DOHH2 (cell line): Measurements from ENCODE around the gene URI1.
"Not testable (repeated sequence)": the region's sequence is repeated elsewhere in the genome, so short reads cannot be mapped to it uniquely, and the experiment has no call there.

Source experiments
- H3F3A ChIP-seq: fragments of 200-600 bp; sonication (generic), shearing (Covaris generic); 2 replicates; pipeline ENCODE4 v1.6.0; 2016; ENCODE audit warnings: antibody characterized with exemption, mild to moderate bottlenecking; ENCODE audit not compliant: control insufficient read depth, insufficient read depth
- H3K27ac ChIP-seq: fragments of 200-600 bp; sonication (generic); 2 replicates; pipeline ENCODE4 v1.5.1; 2014; ENCODE audit warnings: low read depth, mild to moderate bottlenecking, low read length, moderate library complexity
- H3K27me3 ChIP-seq: fragments of 200-600 bp; sonication (generic); 2 replicates; pipeline ENCODE4 v1.6.1; 2014; ENCODE audit warnings: mild to moderate bottlenecking, low read length, mixed read lengths; ENCODE audit not compliant: control insufficient read depth
- H3K36me3 ChIP-seq: fragments of 200-600 bp; sonication (generic); 2 replicates; pipeline ENCODE4 v1.6.1; 2014; ENCODE audit warnings: mild to moderate bottlenecking, low read length, moderate library complexity, mixed read lengths; ENCODE audit not compliant: control insufficient read depth
- H3K4me1 ChIP-seq: fragments of 200-600 bp; sonication (generic); 2 replicates; pipeline ENCODE4 v1.6.1; 2014; ENCODE audit warnings: mild to moderate bottlenecking, low read length, mixed read lengths; ENCODE audit not compliant: control insufficient read depth
- H3K4me2 ChIP-seq: fragments of 200-600 bp; sonication (generic); 2 replicates; pipeline ENCODE4 v1.6.0; 2014; ENCODE audit warnings: mild to moderate bottlenecking, low read length, moderate library complexity
- H3K4me3 ChIP-seq: fragments of 200-600 bp; sonication (generic); 2 replicates; pipeline ENCODE4 v1.5.1; 2014; ENCODE audit warnings: mild to moderate bottlenecking, low read length, mixed read lengths
- H3K79me2 ChIP-seq: fragments of 200-600 bp; sonication (generic); 2 replicates; pipeline ENCODE4 v1.6.1; 2014; ENCODE audit warnings: mild to moderate bottlenecking, low read length, mixed read lengths; ENCODE audit not compliant: control insufficient read depth
- H3K9me2 ChIP-seq: fragments of 200-600 bp; sonication (generic); replicated peaks from 2 replicates; pipeline ENCODE4 v1.6.1; 2014; ENCODE audit warnings: mild to moderate bottlenecking, low read length, mixed read lengths; ENCODE audit not compliant: control insufficient read depth
- H3K9me3 ChIP-seq: fragments of 200-600 bp; sonication (generic); 2 replicates; pipeline ENCODE4 v1.6.1; 2014; ENCODE audit warnings: antibody characterized with exemption, low read length, mixed read lengths; ENCODE audit not compliant: control insufficient read depth, insufficient read depth
- H4K20me1 ChIP-seq: fragments of 200-600 bp; sonication (generic); 2 replicates; pipeline ENCODE4 v1.6.0; 2014; ENCODE audit warnings: low read depth, mild to moderate bottlenecking, antibody characterized with exemption, low read length, moderate library complexity; ENCODE audit not compliant: control insufficient read depth, insufficient read depth
- EZH2phosphoT487 ChIP-seq: fragments of 200-600 bp; sonication (generic); IDR thresholded peaks from 2 replicates; pipeline ENCODE4 v1.6.1; 2017; ENCODE audit warnings: borderline replicate concordance, mild to moderate bottlenecking, antibody characterized with exemption, low read length, moderate library complexity, mixed read lengths
- TF ChIP-seq, protein P1 (sequence below): fragments of 200-600 bp; sonication (generic); IDR thresholded peaks from one replicate; pipeline ENCODE4 v1.5.1; 2014; ENCODE audit warnings: antibody characterized with exemption, mild to moderate bottlenecking, low read depth, low read length; ENCODE audit not compliant: poor library complexity, severe bottlenecking

Gene URI1

DNA sequence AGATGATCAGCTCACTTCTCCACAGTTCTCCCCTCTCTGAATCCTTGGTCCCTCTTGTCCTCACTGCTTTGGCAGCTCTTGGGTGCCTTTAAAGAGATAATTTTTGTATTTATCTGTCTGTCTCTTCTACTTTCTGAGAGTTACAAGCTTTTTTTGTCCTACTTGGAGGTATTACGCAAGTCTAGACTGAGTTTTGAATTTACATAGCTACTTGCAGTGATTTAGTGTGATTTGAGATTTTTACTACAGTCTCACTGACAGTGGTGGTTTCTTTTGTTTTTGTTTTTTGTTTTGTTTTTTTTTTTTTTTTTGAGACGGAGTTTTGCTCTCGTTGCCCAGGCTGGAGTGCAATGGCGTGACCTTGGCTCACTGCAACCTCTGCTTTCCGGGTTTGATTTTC is 22.1 kb downstream of the URI1 start:
- H3K27ac ChIP-seq = no peak overlapping the region

DNA sequence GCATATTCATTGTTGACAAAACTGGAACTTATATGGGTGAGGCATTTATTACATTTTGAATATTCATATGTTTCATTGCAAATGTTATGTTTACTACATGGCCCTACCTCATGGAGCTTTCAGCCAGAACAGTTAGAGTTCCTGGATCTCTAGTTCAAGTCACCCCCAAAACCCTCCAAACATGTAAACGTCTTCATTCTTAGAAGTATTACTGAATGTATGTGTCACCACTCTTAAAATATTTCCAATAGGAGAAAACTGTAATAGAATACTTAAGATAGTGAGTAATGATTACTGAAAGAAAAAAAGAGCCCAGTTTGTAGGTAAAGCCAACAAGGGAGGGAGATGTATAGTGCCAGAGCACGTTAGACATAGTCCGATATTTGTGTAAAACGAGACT is 23.5 kb downstream of the URI1 start:
- peaks cover 97% of the 10 kb centered on the region for H3K79me2 ChIP-seq
- H3F3A ChIP-seq = no peaks in the 10 kb centered on the region
- no peak overlapping the region for H3K4me2 ChIP-seq
- no peak overlapping the region for H3K27ac ChIP-seq
- TF ChIP-seq EZH2phosphoT487 = no peak
- TF ChIP-seq, protein P1, sequence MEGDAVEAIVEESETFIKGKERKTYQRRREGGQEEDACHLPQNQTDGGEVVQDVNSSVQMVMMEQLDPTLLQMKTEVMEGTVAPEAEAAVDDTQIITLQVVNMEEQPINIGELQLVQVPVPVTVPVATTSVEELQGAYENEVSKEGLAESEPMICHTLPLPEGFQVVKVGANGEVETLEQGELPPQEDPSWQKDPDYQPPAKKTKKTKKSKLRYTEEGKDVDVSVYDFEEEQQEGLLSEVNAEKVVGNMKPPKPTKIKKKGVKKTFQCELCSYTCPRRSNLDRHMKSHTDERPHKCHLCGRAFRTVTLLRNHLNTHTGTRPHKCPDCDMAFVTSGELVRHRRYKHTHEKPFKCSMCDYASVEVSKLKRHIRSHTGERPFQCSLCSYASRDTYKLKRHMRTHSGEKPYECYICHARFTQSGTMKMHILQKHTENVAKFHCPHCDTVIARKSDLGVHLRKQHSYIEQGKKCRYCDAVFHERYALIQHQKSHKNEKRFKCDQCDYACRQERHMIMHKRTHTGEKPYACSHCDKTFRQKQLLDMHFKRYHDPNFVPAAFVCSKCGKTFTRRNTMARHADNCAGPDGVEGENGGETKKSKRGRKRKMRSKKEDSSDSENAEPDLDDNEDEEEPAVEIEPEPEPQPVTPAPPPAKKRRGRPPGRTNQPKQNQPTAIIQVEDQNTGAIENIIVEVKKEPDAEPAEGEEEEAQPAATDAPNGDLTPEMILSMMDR = no peak
- no peaks in the 10 kb centered on the region for H3K9me3 ChIP-seq
- H4K20me1 ChIP-seq = peaks cover 37% of the 10 kb centered on the region
- H3K27me3 ChIP-seq = no peaks in the 10 kb centered on the region
- H3K4me3 ChIP-seq = no peak overlapping the region
- H3K4me1 ChIP-seq = peaks cover 29% of the 10 kb centered on the region
- no peaks in the 10 kb centered on the region for H3K36me3 ChIP-seq
- H3K9me2 ChIP-seq = no peaks in the 10 kb centered on the region

More for the DNA sequence above, 22.1 kb downstream of the URI1 start:
- H3K9me3 ChIP-seq = no peaks in the 10 kb centered on the region
- no peak for TF ChIP-seq EZH2phosphoT487
- TF ChIP-seq, protein P1 = no peak
- H3K79me2 ChIP-seq = peaks cover 97% of the 10 kb centered on the region
- H3F3A ChIP-seq = no peaks in the 10 kb centered on the region
- no peak overlapping the region for H3K4me2 ChIP-seq
- H3K4me3 ChIP-seq = no peak overlapping the region
- peaks cover 31% of the 10 kb centered on the region for H4K20me1 ChIP-seq
- H3K27me3 ChIP-seq = no peaks in the 10 kb centered on the region
- H3K4me1 ChIP-seq = peaks cover 27% of the 10 kb centered on the region
- H3K9me2 ChIP-seq = no peaks in the 10 kb centered on the region
- H3K36me3 ChIP-seq = no peaks in the 10 kb centered on the region

DNA sequence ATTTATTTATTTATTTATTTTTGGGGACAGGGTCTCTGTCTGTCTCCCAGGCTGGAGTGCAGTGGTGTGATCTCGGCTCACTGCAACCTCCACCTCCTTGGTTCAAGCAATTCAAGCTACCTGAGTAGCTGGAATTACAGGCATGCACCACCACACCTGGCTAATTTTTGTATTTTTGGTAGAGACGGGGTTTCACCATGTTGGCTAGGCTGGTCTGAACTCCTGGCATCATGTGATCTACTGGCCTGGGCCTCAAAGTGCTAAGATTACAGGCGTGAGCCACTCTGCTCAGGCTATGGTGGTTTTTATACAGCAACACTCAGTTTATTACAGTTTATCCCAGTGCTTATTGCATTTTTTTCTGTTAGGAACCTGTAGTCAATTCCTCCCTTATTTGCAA is 24.1 kb downstream of the URI1 start:
- H3K4me2 ChIP-seq, H3F3A ChIP-seq, H3K36me3 ChIP-seq, H3K4me3 ChIP-seq, H3K9me3 ChIP-seq, H3K27me3 ChIP-seq, H3K27ac ChIP-seq, H3K9me2 ChIP-seq: not testable (repeated sequence)
- Histone ChIP-seq H3K79me2 (peaks cover 97% of the 10 kb centered on the region), H3K4me1 (peaks cover 29% of the 10 kb centered on the region), H4K20me1 (peaks cover 37% of the 10 kb centered on the region)

DNA sequence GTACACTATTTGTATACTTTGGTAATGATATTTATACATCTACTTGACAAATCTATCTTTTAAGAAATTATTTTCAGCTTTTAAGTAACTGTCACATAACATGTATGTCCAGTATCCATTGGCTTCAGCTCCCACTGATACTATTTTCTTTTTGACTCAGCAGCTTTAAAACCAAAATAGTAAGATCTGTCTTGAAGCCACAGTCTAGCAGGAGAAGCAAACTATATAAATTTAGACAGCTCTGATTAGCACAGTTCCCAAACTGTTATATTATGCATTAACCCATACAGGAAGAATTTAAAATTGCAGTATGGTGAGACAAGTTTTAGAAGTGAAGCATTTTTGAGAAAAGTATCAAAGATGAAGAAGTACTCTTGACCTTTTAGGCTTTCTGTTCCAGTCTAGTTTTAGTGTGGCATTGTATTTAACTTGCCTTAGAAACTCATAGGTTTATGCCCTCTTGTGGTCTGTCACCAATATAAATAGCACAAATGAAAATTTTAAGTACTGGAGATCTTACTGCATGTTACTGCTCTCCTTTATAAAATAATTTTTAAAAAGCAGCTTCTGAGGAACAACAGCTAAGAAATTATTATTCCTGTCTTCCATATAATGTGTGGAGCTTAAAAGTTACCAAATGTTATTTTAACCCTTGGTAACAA is 24.7 kb downstream of the URI1 start:
- peak overlapping the region; percentile 14 for H3K4me2 ChIP-seq
- TF ChIP-seq EZH2phosphoT487 = no peak
- TF ChIP-seq, protein P1 = peak; percentile 44
- H3K27me3 ChIP-seq = no peaks in the 10 kb centered on the region
- no peaks in the 10 kb centered on the region for H3K36me3 ChIP-seq
- no peak overlapping the region for H3K27ac ChIP-seq
- H3K4me3 ChIP-seq = no peak overlapping the region
- H4K20me1 ChIP-seq = peaks cover 37% of the 10 kb centered on the region
- H3K4me1 ChIP-seq = peaks cover 29% of the 10 kb centered on the region
- H3F3A ChIP-seq = no peaks in the 10 kb centered on the region
- no peaks in the 10 kb centered on the region for H3K9me3 ChIP-seq
- peaks cover 97% of the 10 kb centered on the region for H3K79me2 ChIP-seq
- no peaks in the 10 kb centered on the region for H3K9me2 ChIP-seq
